SK-N-SH treated with all-trans-retinoic acid at 6 μM for 48 hours (cell line): Measurements from ENCODE around the gene HS6ST3.

Source experiments
- ATAC-seq: fragments of 200-7000 bp; cut with Tn5 transposase; 3 replicates; pipeline ENCODE4 v1.9.1; 2020; ENCODE audit warnings: mild to moderate bottlenecking, moderate library complexity
- ARNTL ChIP-seq: fragments of 450-650 bp; formaldehyde crosslinking; IDR thresholded peaks from 2 replicates; pipeline ENCODE4 v1.5.0; 2020; ENCODE audit warnings: low read depth, mild to moderate bottlenecking, moderate library complexity, borderline replicate concordance
- BACH2 ChIP-seq: fragments of 250-450 bp; sonication (Bioruptor Pico); IDR thresholded peaks from 2 replicates; pipeline ENCODE4 v1.9.0; 2021; ENCODE audit warnings: mild to moderate bottlenecking, borderline replicate concordance
- CREB5 ChIP-seq: fragments of 250-450 bp; sonication (Bioruptor Pico); IDR thresholded peaks from 2 replicates; pipeline ENCODE4 v1.5.1; 2020; ENCODE audit warnings: low read depth, mild to moderate bottlenecking, moderate library complexity
- CSDC2 ChIP-seq: fragments of 250-450 bp; sonication (Bioruptor Pico); IDR thresholded peaks from 2 replicates; pipeline ENCODE4 v1.5.0; 2020; ENCODE audit warnings: mild to moderate bottlenecking, moderate library complexity
- ESRRG ChIP-seq: fragments of 250-450 bp; sonication (Bioruptor Pico); IDR thresholded peaks from 2 replicates; pipeline ENCODE4 v1.6.1; 2021; ENCODE audit warnings: mild to moderate bottlenecking
- GLIS3 ChIP-seq: fragments of 250-450 bp; sonication (Bioruptor Pico); IDR thresholded peaks from 2 replicates; pipeline ENCODE4 v1.5.0; 2020; ENCODE audit warnings: mild to moderate bottlenecking, moderate library complexity
- ISL1 ChIP-seq: fragments of 250-450 bp; sonication (Bioruptor Pico); IDR thresholded peaks from 2 replicates; pipeline ENCODE4 v2.1.2; 2022; ENCODE audit warnings: mild to moderate bottlenecking, moderate library complexity
- OSR1 ChIP-seq: fragments of 250-450 bp; sonication (Bioruptor Pico); IDR thresholded peaks from 2 replicates; pipeline ENCODE4 v1.8.0; 2022; ENCODE audit warnings: moderate library complexity, mild to moderate bottlenecking, inconsistent platforms
- PATZ1 ChIP-seq: fragments of 250-450 bp; sonication (Bioruptor Pico); IDR thresholded peaks from 2 replicates; pipeline ENCODE4 v1.8.0; 2020; ENCODE audit warnings: mild to moderate bottlenecking, moderate library complexity, borderline replicate concordance
- PPARA ChIP-seq: fragments of 250-450 bp; sonication (Bioruptor Pico); IDR thresholded peaks from 2 replicates; pipeline ENCODE4 v1.5.0; 2020; ENCODE audit warnings: mild to moderate bottlenecking, borderline replicate concordance
- RARB ChIP-seq: fragments of 250-450 bp; sonication (Bioruptor Pico); IDR thresholded peaks from 2 replicates; pipeline ENCODE4 v1.8.0; 2021; ENCODE audit warnings: mild to moderate bottlenecking, moderate library complexity
- SNAI2 ChIP-seq: fragments of 250-450 bp; sonication (Bioruptor Pico); IDR thresholded peaks from 2 replicates; pipeline ENCODE4 v1.5.0; 2020; ENCODE audit warnings: mild to moderate bottlenecking, moderate library complexity
- TCF4 ChIP-seq: fragments of 250-450 bp; sonication (Bioruptor Pico); IDR thresholded peaks from 2 replicates; pipeline ENCODE4 v1.8.0; 2021; ENCODE audit warnings: mild to moderate bottlenecking, moderate library complexity, borderline replicate concordance
- TOX ChIP-seq: fragments of 250-450 bp; sonication (Bioruptor Pico); IDR thresholded peaks from 2 replicates; pipeline ENCODE4 v1.8.0; 2021; ENCODE audit warnings: mild to moderate bottlenecking, moderate library complexity, borderline replicate concordance
- ZC3H10 ChIP-seq: fragments of 250-450 bp; sonication (Bioruptor Pico); IDR thresholded peaks from 2 replicates; pipeline ENCODE4 v1.5.1; 2021; ENCODE audit warnings: mild to moderate bottlenecking, moderate library complexity
- ZFP3 ChIP-seq: fragments of 250-450 bp; sonication (Bioruptor Pico); IDR thresholded peaks from 2 replicates; pipeline ENCODE4 v1.5.0; 2020; ENCODE audit warnings: mild to moderate bottlenecking, moderate library complexity
- ZFP30 ChIP-seq: fragments of 450-650 bp; formaldehyde crosslinking; IDR thresholded peaks from 2 replicates; pipeline ENCODE4 v1.5.0; 2022; ENCODE audit warnings: mild to moderate bottlenecking, moderate library complexity
- ZNF565 ChIP-seq: fragments of 450-650 bp; formaldehyde crosslinking; conservative IDR thresholded peaks from 2 replicates; pipeline ENCODE4 v1.5.0; 2020; ENCODE audit warnings: low read depth, mild to moderate bottlenecking, moderate library complexity
- ZNF70 ChIP-seq: fragments of 450-650 bp; formaldehyde crosslinking; IDR thresholded peaks from 2 replicates; pipeline ENCODE4 v1.5.0; 2020; ENCODE audit warnings: mild to moderate bottlenecking, moderate library complexity
- ZNF8 ChIP-seq: fragments of 450-650 bp; formaldehyde crosslinking; IDR thresholded peaks from 2 replicates; pipeline ENCODE4 v1.5.0; 2020; ENCODE audit warnings: mild to moderate bottlenecking, moderate library complexity
- TF ChIP-seq, protein P1 (sequence below): fragments of 250-450 bp; sonication (Bioruptor Pico); IDR thresholded peaks from 2 replicates; pipeline ENCODE4 v1.5.1; 2021; ENCODE audit warnings: mild to moderate bottlenecking, moderate library complexity
- TF ChIP-seq, protein P2 (sequence below): fragments of 250-450 bp; sonication (Bioruptor Pico); IDR thresholded peaks from 2 replicates; pipeline ENCODE4 v1.8.0; 2021; ENCODE audit warnings: low read depth, mild to moderate bottlenecking, moderate library complexity, borderline replicate concordance
- TF ChIP-seq, protein P3 (sequence below): fragments of 250-450 bp; sonication (Bioruptor Pico); IDR thresholded peaks from 2 replicates; pipeline ENCODE4 v1.5.0; 2020; ENCODE audit warnings: mild to moderate bottlenecking, moderate library complexity

Gene HS6ST3

GRCh38 chr13:96546463-96546862, 456.6 kb downstream of the HS6ST3 start:
- ATAC-seq: no peak
- TF ChIP-seq BACH2 (CRISPR knock-in tag) (no peak), RARB (CRISPR knock-in tag) (no peak), ZNF70 (CRISPR knock-in tag) (no peak), PPARA (no peak), SNAI2 (no peak), ZC3H10 (CRISPR knock-in tag) (no peak), TCF4 (CRISPR knock-in tag) (no peak), PATZ1 (CRISPR knock-in tag) (no peak), ZNF8 (CRISPR knock-in tag) (no peak), CSDC2 (CRISPR knock-in tag) (no peak), ESRRG (CRISPR knock-in tag) (no peak), GLIS3 (CRISPR knock-in tag) (no peak), ISL1 (no peak)
- TF ChIP-seq, protein P1, sequence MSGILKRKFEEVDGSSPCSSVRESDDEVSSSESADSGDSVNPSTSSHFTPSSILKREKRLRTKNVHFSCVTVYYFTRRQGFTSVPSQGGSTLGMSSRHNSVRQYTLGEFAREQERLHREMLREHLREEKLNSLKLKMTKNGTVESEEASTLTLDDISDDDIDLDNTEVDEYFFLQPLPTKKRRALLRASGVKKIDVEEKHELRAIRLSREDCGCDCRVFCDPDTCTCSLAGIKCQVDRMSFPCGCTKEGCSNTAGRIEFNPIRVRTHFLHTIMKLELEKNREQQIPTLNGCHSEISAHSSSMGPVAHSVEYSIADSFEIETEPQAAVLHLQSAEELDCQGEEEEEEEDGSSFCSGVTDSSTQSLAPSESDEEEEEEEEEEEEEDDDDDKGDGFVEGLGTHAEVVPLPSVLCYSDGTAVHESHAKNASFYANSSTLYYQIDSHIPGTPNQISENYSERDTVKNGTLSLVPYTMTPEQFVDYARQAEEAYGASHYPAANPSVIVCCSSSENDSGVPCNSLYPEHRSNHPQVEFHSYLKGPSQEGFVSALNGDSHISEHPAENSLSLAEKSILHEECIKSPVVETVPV (CRISPR knock-in tag): no peak

DNA sequence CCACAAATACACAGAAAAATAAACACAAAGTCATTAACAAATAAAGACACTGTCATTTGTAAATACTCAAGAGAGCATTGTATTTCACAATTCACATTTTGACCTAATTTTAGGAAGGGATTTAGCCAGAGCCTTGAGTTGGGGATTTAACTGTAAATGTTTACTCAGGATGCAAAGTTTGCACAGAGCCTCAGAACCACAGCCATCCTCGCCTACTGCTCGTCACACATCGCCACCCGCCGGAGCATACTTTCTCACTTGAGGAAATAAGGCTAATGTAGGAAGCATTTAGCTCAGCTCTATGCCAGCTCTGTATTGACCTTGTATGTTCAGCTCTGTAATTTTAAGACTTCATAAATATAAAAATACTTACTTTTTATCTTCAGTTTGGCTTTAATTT, 461.6 kb downstream of the HS6ST3 start:
- no peak for TF ChIP-seq ZNF8 (CRISPR knock-in tag)
- TF ChIP-seq, protein P1 (CRISPR knock-in tag): no peak
- no peak for TF ChIP-seq ISL1
- TF ChIP-seq GLIS3 (CRISPR knock-in tag): no peak
- TF ChIP-seq SNAI2: no peak
- TF ChIP-seq, protein P2, sequence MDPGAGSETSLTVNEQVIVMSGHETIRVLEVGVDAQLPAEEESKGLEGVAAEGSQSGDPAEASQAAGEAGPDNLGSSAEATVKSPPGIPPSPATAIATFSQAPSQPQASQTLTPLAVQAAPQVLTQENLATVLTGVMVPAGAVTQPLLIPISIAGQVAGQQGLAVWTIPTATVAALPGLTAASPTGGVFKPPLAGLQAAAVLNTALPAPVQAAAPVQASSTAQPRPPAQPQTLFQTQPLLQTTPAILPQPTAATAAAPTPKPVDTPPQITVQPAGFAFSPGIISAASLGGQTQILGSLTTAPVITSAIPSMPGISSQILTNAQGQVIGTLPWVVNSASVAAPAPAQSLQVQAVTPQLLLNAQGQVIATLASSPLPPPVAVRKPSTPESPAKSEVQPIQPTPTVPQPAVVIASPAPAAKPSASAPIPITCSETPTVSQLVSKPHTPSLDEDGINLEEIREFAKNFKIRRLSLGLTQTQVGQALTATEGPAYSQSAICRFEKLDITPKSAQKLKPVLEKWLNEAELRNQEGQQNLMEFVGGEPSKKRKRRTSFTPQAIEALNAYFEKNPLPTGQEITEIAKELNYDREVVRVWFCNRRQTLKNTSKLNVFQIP: no peak
- TF ChIP-seq ZC3H10 (CRISPR knock-in tag): no peak
- TF ChIP-seq, protein P3, sequence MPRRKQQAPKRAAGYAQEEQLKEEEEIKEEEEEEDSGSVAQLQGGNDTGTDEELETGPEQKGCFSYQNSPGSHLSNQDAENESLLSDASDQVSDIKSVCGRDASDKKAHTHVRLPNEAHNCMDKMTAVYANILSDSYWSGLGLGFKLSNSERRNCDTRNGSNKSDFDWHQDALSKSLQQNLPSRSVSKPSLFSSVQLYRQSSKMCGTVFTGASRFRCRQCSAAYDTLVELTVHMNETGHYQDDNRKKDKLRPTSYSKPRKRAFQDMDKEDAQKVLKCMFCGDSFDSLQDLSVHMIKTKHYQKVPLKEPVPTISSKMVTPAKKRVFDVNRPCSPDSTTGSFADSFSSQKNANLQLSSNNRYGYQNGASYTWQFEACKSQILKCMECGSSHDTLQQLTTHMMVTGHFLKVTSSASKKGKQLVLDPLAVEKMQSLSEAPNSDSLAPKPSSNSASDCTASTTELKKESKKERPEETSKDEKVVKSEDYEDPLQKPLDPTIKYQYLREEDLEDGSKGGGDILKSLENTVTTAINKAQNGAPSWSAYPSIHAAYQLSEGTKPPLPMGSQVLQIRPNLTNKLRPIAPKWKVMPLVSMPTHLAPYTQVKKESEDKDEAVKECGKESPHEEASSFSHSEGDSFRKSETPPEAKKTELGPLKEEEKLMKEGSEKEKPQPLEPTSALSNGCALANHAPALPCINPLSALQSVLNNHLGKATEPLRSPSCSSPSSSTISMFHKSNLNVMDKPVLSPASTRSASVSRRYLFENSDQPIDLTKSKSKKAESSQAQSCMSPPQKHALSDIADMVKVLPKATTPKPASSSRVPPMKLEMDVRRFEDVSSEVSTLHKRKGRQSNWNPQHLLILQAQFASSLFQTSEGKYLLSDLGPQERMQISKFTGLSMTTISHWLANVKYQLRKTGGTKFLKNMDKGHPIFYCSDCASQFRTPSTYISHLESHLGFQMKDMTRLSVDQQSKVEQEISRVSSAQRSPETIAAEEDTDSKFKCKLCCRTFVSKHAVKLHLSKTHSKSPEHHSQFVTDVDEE (CRISPR knock-in tag): no peak
- TF ChIP-seq TCF4 (CRISPR knock-in tag): no peak
- ATAC-seq: no peak

DNA sequence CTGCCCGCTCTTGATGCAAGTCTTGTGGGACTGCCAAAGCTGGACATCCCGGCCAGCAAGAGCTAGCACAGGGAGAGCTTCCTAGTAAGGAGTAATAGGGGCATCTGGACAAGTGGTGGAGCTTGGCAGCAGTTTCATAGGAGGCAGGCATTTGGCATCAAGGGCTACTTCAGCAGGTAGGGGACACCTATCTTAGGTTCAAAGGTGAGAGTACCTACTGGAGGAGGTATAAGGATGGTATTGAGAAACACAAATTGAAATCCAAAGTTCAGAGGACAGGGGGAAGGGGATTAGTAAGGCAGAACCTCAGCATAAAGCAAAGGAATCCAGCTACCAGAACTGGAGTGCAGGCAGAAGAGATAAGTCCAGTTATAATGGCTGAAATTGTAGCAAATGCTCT, 462.7 kb downstream of the HS6ST3 start:
- TF ChIP-seq ZNF8 (CRISPR knock-in tag) (no peak), ZFP30 (no peak), TOX (CRISPR knock-in tag) (no peak), ISL1 (no peak), ESRRG (CRISPR knock-in tag) (no peak), SNAI2 (no peak), ZNF70 (CRISPR knock-in tag) (no peak), PPARA (no peak), CREB5 (CRISPR knock-in tag) (no peak), ZFP3 (no peak), GLIS3 (CRISPR knock-in tag) (no peak), ZNF565 (CRISPR knock-in tag) (no peak), BACH2 (CRISPR knock-in tag) (no peak), ZC3H10 (CRISPR knock-in tag) (no peak), RARB (CRISPR knock-in tag) (no peak), PATZ1 (CRISPR knock-in tag) (no peak), ARNTL (CRISPR knock-in tag) (no peak), OSR1 (CRISPR knock-in tag) (no peak), TCF4 (CRISPR knock-in tag) (no peak)
- TF ChIP-seq, protein P2: no peak
- TF ChIP-seq, all 23 proteins: peak for 0
- ATAC-seq: no peak
